Globus pallidus (tissue), 1 donor: Measurements from ENCODE around the gene TMEM130.
"Not testable (repeated sequence)": the region's sequence is repeated elsewhere in the genome, so short reads cannot be mapped to it uniquely, and the experiment has no call there.

Experiments
- DNase-seq: peaks from one replicate; pipeline ENCODE4 v3.0.0-alpha.2; 2015; ENCODE audit warnings: low spot score

The TMEM130 gene

GRCh38 chr7:98877146-98877545 lies 7.3 kb upstream of the TMEM130 start:
- DNase-seq = no peak

- DNase-seq = no peak
Observed at GRCh38 chr7:98875501-98875900, 5.7 kb upstream of the TMEM130 start.

GRCh38 chr7:98874942-98875341 lies 5.1 kb upstream of the TMEM130 start:
- no peak for DNase-seq

GRCh38 chr7:98873610-98874009 lies 3.8 kb upstream of the TMEM130 start:
- DNase-seq = not testable (repeated sequence)

- no peak for DNase-seq
Observed at GRCh38 chr7:98872328-98872924, 2.6 kb upstream of the TMEM130 start.

GRCh38 chr7:98870807-98871491 lies 1.1 kb upstream of the TMEM130 start:
- DNase-seq = no peak

- no peak for DNase-seq
Observed at GRCh38 chr7:98870121-98870651, 372 bp upstream of the TMEM130 start.

GRCh38 chr7:98869027-98869596 lies 702 bp downstream of the TMEM130 start:
- no peak for DNase-seq

- DNase-seq = no peak
Observed at GRCh38 chr7:98868450-98868849, 1.4 kb downstream of the TMEM130 start.

- DNase-seq = no peak
Observed at GRCh38 chr7:98866765-98867164, 3.0 kb downstream of the TMEM130 start.

GRCh38 chr7:98866351-98866750 lies 3.5 kb downstream of the TMEM130 start:
- DNase-seq = no peak

- no peak for DNase-seq
Observed at GRCh38 chr7:98864731-98865453, 4.9 kb downstream of the TMEM130 start.

GRCh38 chr7:98863601-98864000 lies 6.2 kb downstream of the TMEM130 start:
- DNase-seq = no peak

- no peak for DNase-seq
Observed at GRCh38 chr7:98862716-98863420, 6.9 kb downstream of the TMEM130 start.

GRCh38 chr7:98862203-98862602 lies 7.6 kb downstream of the TMEM130 start:
- DNase-seq = no peak

GRCh38 chr7:98860071-98860470 lies 9.7 kb downstream of the TMEM130 start:
- DNase-seq = no peak

GRCh38 chr7:98855610-98856422 lies 14.0 kb downstream of the TMEM130 start:
- DNase-seq = no peak

- no peak for DNase-seq
Observed at GRCh38 chr7:98852826-98853225, 17.0 kb downstream of the TMEM130 start.

GRCh38 chr7:98848918-98849317 lies 20.9 kb downstream of the TMEM130 start:
- no peak for DNase-seq

GRCh38 chr7:98842552-98842951 lies 27.3 kb downstream of the TMEM130 start:
- not testable (repeated sequence) for DNase-seq
